Smooth muscle cell (in vitro differentiated cells): ENCODE data around the gene GRM5. TPM values are rescaled to one million over a fixed set of nuclear protein-coding genes. Genes with fewer than 3 reads are reported as not detected.

Experiments
- DNase-seq: peaks from one replicate; lab custom pipeline; 2025; ENCODE audit not compliant: unreplicated experiment; lab: John Stamatoyannopoulos, UW
- H2AFZ ChIP-seq: fragments of 200-600 bp; sonication (generic); 2 replicates; pipeline ENCODE4 v1.6.0; 2016; ENCODE audit warnings: antibody characterized with exemption, low read depth, mild to moderate bottlenecking
- H3F3A ChIP-seq: fragments of 200-600 bp; sonication (generic); 2 replicates; pipeline ENCODE4 v1.6.0; 2017; ENCODE audit warnings: antibody characterized with exemption, low read depth
- H3K27ac ChIP-seq: fragments of 200-600 bp; sonication (generic); 2 replicates; pipeline ENCODE4 v1.5.1; 2016; ENCODE audit warnings: low read depth, mild to moderate bottlenecking
- H3K27me3 ChIP-seq: fragments of 200-600 bp; sonication (generic); 2 replicates; pipeline ENCODE4 v1.6.1; 2016; ENCODE audit warnings: low read depth, mild to moderate bottlenecking
- H3K36me3 ChIP-seq: fragments of 200-600 bp; sonication (generic); 2 replicates; pipeline ENCODE4 v1.5.1; 2016; ENCODE audit warnings: low read depth
- H3K4me1 ChIP-seq: fragments of 200-600 bp; sonication (generic); 2 replicates; pipeline ENCODE4 v1.5.1; 2016; ENCODE audit warnings: low read depth
- H3K4me2 ChIP-seq: fragments of 200-600 bp; sonication (generic); 2 replicates; pipeline ENCODE4 v1.6.0; 2016; ENCODE audit warnings: mild to moderate bottlenecking
- H3K4me3 ChIP-seq: fragments of 200-600 bp; sonication (generic); 2 replicates; pipeline ENCODE4 v1.5.1; 2016; ENCODE audit warnings: mild to moderate bottlenecking
- H3K79me2 ChIP-seq: fragments of 200-600 bp; sonication (generic); 2 replicates; pipeline ENCODE4 v1.6.0; 2016; ENCODE audit warnings: low read depth, mild to moderate bottlenecking
- H3K9ac ChIP-seq: fragments of 200-600 bp; sonication (generic); 2 replicates; pipeline ENCODE4 v1.6.0; 2016; ENCODE audit warnings: low read depth
- H3K9me3 ChIP-seq: fragments of 200-600 bp; sonication (generic); replicated peaks from 2 replicates; pipeline ENCODE4 v1.5.1; 2016; ENCODE audit warnings: low read depth
- H4K20me1 ChIP-seq: fragments of 200-600 bp; sonication (generic); 2 replicates; pipeline ENCODE4 v1.6.0; 2016; ENCODE audit warnings: low read depth
- CTCF ChIP-seq: fragments of 200-600 bp; sonication (generic); IDR thresholded peaks from 2 replicates; pipeline ENCODE4 v1.5.1; 2017; ENCODE audit warnings: borderline replicate concordance, mild to moderate bottlenecking, antibody characterized with exemption; ENCODE audit not compliant: insufficient read depth, poor library complexity, severe bottlenecking
- WGBS: methylation state at CpG from one replicate; pipeline ENCODE4 v1.1.7; 2016; ENCODE audit warnings: low lambda C conversion rate; 5-methylcytosine and 5-hydroxymethylcytosine counted together
- polyA plus RNA-seq: library from polyadenylated mRNA; unstranded; fragments of >200 nt; fragmentation: Nextera tagmentation; extraction: Ambion mirVana; gene quantifications from 2 replicates; pipeline ENCODE4 v1.2.1, GENCODE V29; 2016
- total RNA-seq: library from RNA; depleted of rRNA; stranded (reverse); fragments of >200 nt; gene quantifications from 2 replicates; pipeline ENCODE4 v1.2.3, GENCODE V29; 2014

GRM5 gene
- total and polyA plus RNA-seq, 2 experiments from 2014 or later, result not detected

GRCh38 chr11:88603091-88603867, 462.5 kb downstream of the GRM5 start:
- Histone ChIP-seq H3F3A (no peaks in the 10 kb centered on the region), H3K9ac (no peak overlapping the region), H3K4me2 (no peak overlapping the region), H3K4me1 (peaks cover 4% of the 10 kb centered on the region), H3K27me3 (no peaks in the 10 kb centered on the region), H3K4me3 (no peak overlapping the region), H4K20me1 (no peaks in the 10 kb centered on the region), H3K27ac (no peak overlapping the region), H2AFZ (no peak overlapping the region), H3K79me2 (no peaks in the 10 kb centered on the region), H3K9me3 (no peaks in the 10 kb centered on the region), H3K36me3 (no peaks in the 10 kb centered on the region)
- no peak for DNase-seq
- WGBS, result 95% methylated on average over 3 of the region's 3 CpGs
- no peak for TF ChIP-seq CTCF

GRCh38 chr11:88597387-88597786, 468.4 kb downstream of the GRM5 start:
- H3K27ac ChIP-seq, result no peak overlapping the region
- WGBS, result 84% methylated on average over 2 of the region's 2 CpGs
- H3K4me2 ChIP-seq, result no peak overlapping the region
- H3K79me2 ChIP-seq, result no peaks in the 10 kb centered on the region
- H3F3A ChIP-seq, result no peaks in the 10 kb centered on the region
- no peaks in the 10 kb centered on the region for H4K20me1 ChIP-seq
- peaks cover under 1% of the 10 kb centered on the region for H3K4me1 ChIP-seq
- no peak for DNase-seq
- no peaks in the 10 kb centered on the region for H3K27me3 ChIP-seq
- no peaks in the 10 kb centered on the region for H3K9me3 ChIP-seq
- no peak for TF ChIP-seq CTCF
- no peak overlapping the region for H3K4me3 ChIP-seq
- no peak overlapping the region for H3K9ac ChIP-seq
- no peaks in the 10 kb centered on the region for H3K36me3 ChIP-seq
- H2AFZ ChIP-seq, result no peak overlapping the region

- TF ChIP-seq CTCF, result no peak
- Histone ChIP-seq H3K4me3 (no peak overlapping the region), H3K4me2 (no peak overlapping the region), H3K27me3 (no peaks in the 10 kb centered on the region), H3F3A (no peaks in the 10 kb centered on the region), H3K27ac (no peak overlapping the region), H2AFZ (no peak overlapping the region), H4K20me1 (no peaks in the 10 kb centered on the region), H3K9ac (no peak overlapping the region), H3K9me3 (no peaks in the 10 kb centered on the region), H3K4me1 (no peaks in the 10 kb centered on the region), H3K79me2 (no peaks in the 10 kb centered on the region), H3K36me3 (no peaks in the 10 kb centered on the region)
- DNase-seq, result no peak
- 64% methylated on average over 2 of the region's 2 CpGs for WGBS
Measured at GRCh38 chr11:88596786-88597185, 469.0 kb downstream of the GRM5 start.

- 95% methylated on average over 2 of the region's 2 CpGs for WGBS
- Histone ChIP-seq H3K9me3 (no peaks in the 10 kb centered on the region), H3K4me1 (no peaks in the 10 kb centered on the region), H3K9ac (no peak overlapping the region), H3K4me3 (no peak overlapping the region), H3K4me2 (no peak overlapping the region), H3K36me3 (no peaks in the 10 kb centered on the region), H3K27ac (no peak overlapping the region), H3K79me2 (no peaks in the 10 kb centered on the region), H2AFZ (no peak overlapping the region), H3K27me3 (no peaks in the 10 kb centered on the region), H3F3A (no peaks in the 10 kb centered on the region), H4K20me1 (no peaks in the 10 kb centered on the region)
- no peak for TF ChIP-seq CTCF
- no peak for DNase-seq
Measured at GRCh38 chr11:88594274-88594950, 471.4 kb downstream of the GRM5 start.
